GM12874 (cell line): ENCODE data around the gene TFDP2.

Experiments used
- CTCF ChIP-seq: IDR thresholded peaks from 2 replicates; pipeline ENCODE4 v1.5.1; 2011; ENCODE audit warnings: low read depth, mild to moderate bottlenecking, control low read depth, low read length, moderate library complexity; ENCODE audit not compliant: insufficient read depth

TFDP2 gene

GRCh38 chr3:142077155-142077858, 72.0 kb downstream of the TFDP2 start:
- TF ChIP-seq CTCF = no peak

- no peak for TF ChIP-seq CTCF
These were observed 76.5 kb downstream of the TFDP2 start for GRCh38 chr3:142072816-142073215.

GRCh38 chr3:142065932-142066331, 83.4 kb downstream of the TFDP2 start:
- TF ChIP-seq CTCF = no peak

GRCh38 chr3:142065344-142065743, 84.0 kb downstream of the TFDP2 start:
- TF ChIP-seq CTCF = no peak

- no peak for TF ChIP-seq CTCF
These were observed 84.9 kb downstream of the TFDP2 start for GRCh38 chr3:142064454-142064853.

- no peak for TF ChIP-seq CTCF
These were observed 92.0 kb downstream of the TFDP2 start for GRCh38 chr3:142057331-142057725.

- TF ChIP-seq CTCF = no peak
These were observed 92.6 kb downstream of the TFDP2 start for GRCh38 chr3:142056656-142057330.
